Tibial nerve (tissue), 4 donors: ENCODE measurements around the gene HAGHL. TPM values are rescaled to one million over a fixed set of nuclear protein-coding genes. Genes with fewer than 3 reads are reported as not detected.

Source experiments
- DNase-seq, 2 donors: peaks; one replicate each; pipeline ENCODE4 v3.0.0-alpha.2; 2019; ENCODE audit warnings: low spot score in 2 of 2
- H3K27ac ChIP-seq, 4 donors: fragments of 200-600 bp; sonication (generic) in 3 of 4; one replicate each; pipeline ENCODE4 v1.5.1; 2017 to 2019; ENCODE audit warnings: mild to moderate bottlenecking in 1 of 4
- H3K27me3 ChIP-seq, 2 donors: fragments of 200-600 bp; sonication (generic) in 1 of 2; one replicate each; pipeline versions ENCODE4 v1.5.1 to v1.6.0; 2017 to 2019
- H3K36me3 ChIP-seq, 3 donors: fragments of 200-600 bp; sonication (generic); one replicate each; pipeline ENCODE4 v1.5.1; 2018 to 2019
- H3K4me1 ChIP-seq, 4 donors: fragments of 200-600 bp; sonication (generic) in 3 of 4; one replicate each; pipeline ENCODE4 v1.5.1; 2017 to 2019
- H3K4me3 ChIP-seq, 4 donors: fragments of 200-600 bp; sonication (generic) in 3 of 4; one replicate each; pipeline ENCODE4 v1.5.1; 2017 to 2019; ENCODE audit warnings: mild to moderate bottlenecking in 1 of 4, moderate library complexity in 1 of 4
- H3K9me3 ChIP-seq, 4 donors: fragments of 200-600 bp; sonication (generic) in 3 of 4; one replicate each; pipeline ENCODE4 v1.5.1; 2017 to 2019
- EP300 ChIP-seq, 2 donors: sonication (generic); formaldehyde crosslinking; IDR thresholded peaks; one replicate each; pipeline ENCODE4 v1.6.1; 2017; ENCODE audit warnings: antibody characterized with exemption in 2 of 2, mild to moderate bottlenecking in 1 of 2
- POLR2A ChIP-seq, 2 donors: fragments of 450-650 bp; IDR thresholded peaks; one replicate each; pipeline ENCODE4 v1.6.1; 2017; ENCODE audit warnings: antibody characterized with exemption in 2 of 2, mild to moderate bottlenecking in 2 of 2, moderate library complexity in 2 of 2
- WGBS, 2 donors: methylation state at CpG; one replicate each; pipeline ENCODE4 v1.1.5; 2018; 5-methylcytosine and 5-hydroxymethylcytosine counted together
- total RNA-seq, 4 donors: library from RNA; depleted of rRNA; stranded (reverse); fragments of >200 nt; gene quantifications; one replicate each; pipeline ENCODE4 v1.1.0, GENCODE V29; 2016
- TF ChIP-seq, protein P1 (sequence below), 5 experiments: fragments of 200-600 bp in 3 of 5; fragments of 450-650 bp in 2 of 5; sonication (generic) in 3 of 5; IDR thresholded peaks; one replicate each; pipeline ENCODE4 v1.5.1; 2016 to 2019; ENCODE audit warnings: antibody characterized with exemption in 5 of 5, mild to moderate bottlenecking in 3 of 5, moderate library complexity in 2 of 5

The HAGHL gene
- total RNA-seq, 4 donors from 2014 or later = 3.5 to 18.0 (median 6.3) TPM

DNA sequence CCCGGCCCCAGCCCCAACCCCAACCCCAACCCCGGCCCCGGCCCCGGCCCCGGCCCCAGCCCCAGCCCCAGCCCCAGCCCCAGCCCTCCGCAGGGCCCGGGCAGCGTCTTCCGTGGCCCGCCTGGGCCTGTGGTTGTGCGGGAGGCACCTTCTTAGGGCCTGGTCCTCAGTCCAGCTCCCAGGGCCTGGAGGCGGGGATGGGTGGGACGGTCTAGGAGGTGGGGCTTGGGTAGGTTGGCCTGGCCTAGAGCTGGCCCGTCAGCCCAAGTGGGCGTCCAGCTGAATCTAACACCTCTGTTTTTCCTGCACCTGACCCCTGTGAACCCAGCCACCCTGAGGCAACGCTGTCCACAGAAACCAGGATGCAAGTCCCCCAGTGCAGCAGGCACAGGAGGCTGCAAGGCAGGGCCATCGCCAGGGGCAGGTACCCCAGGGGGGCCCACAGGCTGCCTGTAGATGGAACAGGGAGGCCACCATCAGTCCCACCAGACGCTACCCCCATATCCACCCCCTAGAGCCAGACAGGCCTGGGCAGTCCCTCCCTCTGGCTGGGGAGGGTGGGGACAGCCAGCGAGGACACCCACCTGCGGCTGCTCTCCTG is 42.4 kb downstream of the HAGHL start:
- no peaks in the 10 kb centered on the region for H3K36me3 ChIP-seq
- H3K4me3 ChIP-seq = no peak overlapping the region
- H3K9me3 ChIP-seq = no peaks in the 10 kb centered on the region
- DNase-seq = no peak
- H3K27me3 ChIP-seq = peaks cover 0 to 26% of the 10 kb centered on the region in 2 donors
- TF ChIP-seq EP300 (IDR thresholded peaks at IDR 0.05) (no peak), POLR2A (IDR thresholded peaks at IDR 0.05) (no peak)
- TF ChIP-seq, protein P1, sequence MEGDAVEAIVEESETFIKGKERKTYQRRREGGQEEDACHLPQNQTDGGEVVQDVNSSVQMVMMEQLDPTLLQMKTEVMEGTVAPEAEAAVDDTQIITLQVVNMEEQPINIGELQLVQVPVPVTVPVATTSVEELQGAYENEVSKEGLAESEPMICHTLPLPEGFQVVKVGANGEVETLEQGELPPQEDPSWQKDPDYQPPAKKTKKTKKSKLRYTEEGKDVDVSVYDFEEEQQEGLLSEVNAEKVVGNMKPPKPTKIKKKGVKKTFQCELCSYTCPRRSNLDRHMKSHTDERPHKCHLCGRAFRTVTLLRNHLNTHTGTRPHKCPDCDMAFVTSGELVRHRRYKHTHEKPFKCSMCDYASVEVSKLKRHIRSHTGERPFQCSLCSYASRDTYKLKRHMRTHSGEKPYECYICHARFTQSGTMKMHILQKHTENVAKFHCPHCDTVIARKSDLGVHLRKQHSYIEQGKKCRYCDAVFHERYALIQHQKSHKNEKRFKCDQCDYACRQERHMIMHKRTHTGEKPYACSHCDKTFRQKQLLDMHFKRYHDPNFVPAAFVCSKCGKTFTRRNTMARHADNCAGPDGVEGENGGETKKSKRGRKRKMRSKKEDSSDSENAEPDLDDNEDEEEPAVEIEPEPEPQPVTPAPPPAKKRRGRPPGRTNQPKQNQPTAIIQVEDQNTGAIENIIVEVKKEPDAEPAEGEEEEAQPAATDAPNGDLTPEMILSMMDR (IDR thresholded peaks at IDR 0.05) = no peak
- 76 to 77% methylated on average over 9 to 12 of the region's 20 CpGs for WGBS, 2 donors
- no peaks in the 10 kb centered on the region for H3K4me1 ChIP-seq
- H3K27ac ChIP-seq = no peak overlapping the region

DNA sequence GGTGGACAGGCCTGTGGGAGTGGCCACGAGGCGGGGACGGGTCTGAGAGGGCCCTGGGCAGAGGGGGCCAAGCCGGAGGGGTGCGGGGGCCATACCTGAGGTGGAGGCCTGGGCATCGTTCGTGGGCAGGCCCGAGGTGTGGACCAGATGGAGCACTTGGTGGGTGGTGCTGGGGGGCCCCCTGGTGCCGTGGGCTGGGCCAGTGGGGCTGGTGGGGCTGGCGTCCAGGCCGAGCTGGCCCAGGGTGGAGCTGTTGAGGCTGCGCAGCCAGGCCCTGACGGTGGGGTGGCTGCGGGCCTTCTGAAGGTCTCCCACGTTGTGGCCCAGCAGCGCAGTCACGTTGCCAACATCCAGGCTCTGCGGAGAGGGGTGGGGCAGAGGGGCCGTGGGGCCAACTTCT is 43.0 kb downstream of the HAGHL start:
- Histone ChIP-seq H3K4me3 (no peak overlapping the region), H3K4me1 (no peaks in the 10 kb centered on the region), H3K36me3 (no peaks in the 10 kb centered on the region), H3K27ac (no peak overlapping the region), H3K9me3 (no peaks in the 10 kb centered on the region), H3K27me3 (peaks cover 0 to 27% of the 10 kb centered on the region in 2 donors)
- 69 to 72% methylated on average over 9 to 15 of the region's 19 CpGs for WGBS, 2 donors
- no peak for DNase-seq
- TF ChIP-seq EP300 (IDR thresholded peaks at IDR 0.05) = no peak
- no peak for TF ChIP-seq POLR2A (IDR thresholded peaks at IDR 0.05)
- TF ChIP-seq, protein P1 (IDR thresholded peaks at IDR 0.05) = no peak

GRCh38 chr16:770411-770810 is 43.5 kb downstream of the HAGHL start:
- Histone ChIP-seq H3K36me3 (no peaks in the 10 kb centered on the region), H3K27me3 (peaks cover 0 to 31% of the 10 kb centered on the region in 2 donors), H3K4me3 (no peak overlapping the region), H3K9me3 (no peaks in the 10 kb centered on the region), H3K4me1 (no peaks in the 10 kb centered on the region), H3K27ac (no peak overlapping the region)
- TF ChIP-seq EP300 (IDR thresholded peaks at IDR 0.05) (no peak), POLR2A (IDR thresholded peaks at IDR 0.05) (no peak)
- TF ChIP-seq, protein P1 (IDR thresholded peaks at IDR 0.05) = no peak
- 90% methylated on average over 2 of the region's 13 CpGs; no CpG with 5 or more reads in 1 of the 2 donors for WGBS, 2 donors
- DNase-seq = no peak

DNA sequence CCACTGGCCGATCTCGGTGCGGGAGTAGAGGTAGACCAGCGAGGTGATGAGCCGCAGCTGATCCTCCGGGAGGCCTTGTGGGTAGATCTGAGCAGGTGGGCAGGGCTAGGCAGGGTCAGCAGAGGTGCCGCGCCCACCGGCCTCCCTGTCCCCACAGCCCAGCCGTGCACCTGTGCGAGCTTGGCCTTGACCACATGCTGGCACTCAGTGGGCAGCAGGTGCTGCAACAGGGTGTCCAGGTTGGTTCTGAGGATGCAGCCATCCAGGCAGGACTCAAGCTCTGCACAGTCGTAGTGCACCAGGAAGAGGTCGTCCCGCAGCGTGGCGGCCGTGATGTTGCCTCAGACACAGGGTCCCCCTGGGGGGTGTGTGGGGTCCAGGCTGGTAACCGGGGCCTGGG is 46.1 kb downstream of the HAGHL start:
- Histone ChIP-seq H3K9me3 (no peaks in the 10 kb centered on the region), H3K36me3 (no peaks in the 10 kb centered on the region), H3K27ac (no peak overlapping the region), H3K4me1 (no peaks in the 10 kb centered on the region), H3K4me3 (no peak overlapping the region), H3K27me3 (peaks cover 0 to 54% of the 10 kb centered on the region in 2 donors)
- no peak for DNase-seq
- WGBS, 2 donors = 87 to 88% methylated on average over 18 of the region's 18 CpGs
- TF ChIP-seq POLR2A (IDR thresholded peaks at IDR 0.05) (no peak), EP300 (IDR thresholded peaks at IDR 0.05) (no peak)
- TF ChIP-seq, protein P1 (IDR thresholded peaks at IDR 0.05) = no peak

DNA sequence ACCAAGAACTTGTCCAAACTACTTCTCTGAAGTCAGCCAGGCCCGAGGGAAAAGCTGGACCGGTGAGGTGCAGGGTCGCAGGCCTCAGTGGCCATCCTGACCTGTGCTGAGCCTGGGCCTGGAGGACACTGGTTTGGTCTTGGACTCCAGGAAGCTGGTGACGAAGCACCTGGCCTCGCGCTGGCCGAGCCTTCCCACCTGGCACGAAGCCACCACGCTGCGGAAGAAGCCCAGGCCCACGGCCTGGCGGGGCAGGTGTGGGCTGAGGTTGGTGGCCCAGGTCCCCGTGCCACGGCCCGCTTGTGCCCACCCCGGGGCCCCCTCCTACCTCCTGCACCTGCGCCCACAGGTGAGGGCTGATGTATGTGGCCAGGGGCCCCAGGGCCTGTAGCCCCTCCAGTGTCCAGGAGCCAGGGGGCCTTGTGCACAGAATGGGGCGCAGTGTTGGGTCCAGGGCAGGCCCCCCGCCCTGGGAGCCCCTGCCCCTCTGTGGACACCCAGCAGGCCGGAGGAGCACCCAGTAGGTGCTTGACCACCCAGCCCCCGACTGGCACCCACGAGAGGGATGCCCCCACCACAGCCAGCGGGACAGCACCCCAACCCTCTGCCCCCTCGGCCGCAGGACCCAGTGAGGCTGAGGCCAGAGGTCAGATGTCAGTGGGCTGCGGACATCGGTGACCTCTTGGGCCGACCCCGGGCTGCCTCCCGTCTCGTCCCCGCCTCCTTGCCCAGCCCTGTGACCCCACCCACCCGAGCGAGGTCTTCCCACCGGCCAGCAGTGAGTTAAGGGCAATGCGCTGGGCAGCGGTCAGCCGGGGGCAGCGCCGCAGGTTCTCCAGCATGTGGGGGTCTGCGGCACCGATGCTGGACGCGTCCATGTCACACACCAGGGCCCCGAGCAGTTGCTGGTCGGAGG is 47.4 kb downstream of the HAGHL start:
- TF ChIP-seq, protein P1 (IDR thresholded peaks at IDR 0.05) = no peak
- TF ChIP-seq POLR2A (IDR thresholded peaks at IDR 0.05) = no peak
- TF ChIP-seq EP300 (IDR thresholded peaks at IDR 0.05) = no peak
- Histone ChIP-seq H3K4me1 (no peaks in the 10 kb centered on the region), H3K4me3 (no peak overlapping the region), H3K9me3 (no peaks in the 10 kb centered on the region), H3K27me3 (peaks cover 0 to 64% of the 10 kb centered on the region in 2 donors), H3K36me3 (no peaks in the 10 kb centered on the region), H3K27ac (no peak overlapping the region)
- no peak for DNase-seq
- WGBS, 2 donors = 73 to 83% methylated on average over 13 to 45 of the region's 46 CpGs
